HG02884 (cell line): ENCODE results near the gene HNRNPA3.

Experiments used
- ATAC-seq: cut with Tn5 transposase; IDR thresholded peaks from one replicate; pipeline ENCODE4 v1.9.1; 2021; ENCODE audit warnings: mild to moderate bottlenecking, moderate library complexity; ENCODE audit not compliant: unreplicated experiment

The HNRNPA3 gene

GRCh38 chr2:177271981-177272666 is 59.5 kb downstream of the HNRNPA3 start:
- ATAC-seq: no peak

DNA sequence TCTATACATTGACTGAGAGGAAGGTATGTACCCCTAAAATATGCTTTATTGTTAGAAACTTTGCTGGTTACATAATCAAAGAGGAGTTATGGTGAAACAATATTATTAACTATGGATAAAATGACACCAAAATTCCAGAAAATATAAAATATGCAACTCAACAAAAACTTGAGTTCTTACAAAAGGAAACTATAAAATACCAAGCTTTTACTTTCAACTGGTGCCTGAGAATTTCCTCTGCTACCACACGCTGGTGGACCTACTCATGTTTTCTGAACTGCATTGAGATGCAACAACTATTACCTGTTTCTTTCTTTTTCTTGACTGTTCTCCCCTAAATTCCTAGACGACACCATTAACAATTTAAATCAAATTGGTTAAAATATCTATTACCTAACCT is 60.2 kb downstream of the HNRNPA3 start:
- ATAC-seq: no peak

DNA sequence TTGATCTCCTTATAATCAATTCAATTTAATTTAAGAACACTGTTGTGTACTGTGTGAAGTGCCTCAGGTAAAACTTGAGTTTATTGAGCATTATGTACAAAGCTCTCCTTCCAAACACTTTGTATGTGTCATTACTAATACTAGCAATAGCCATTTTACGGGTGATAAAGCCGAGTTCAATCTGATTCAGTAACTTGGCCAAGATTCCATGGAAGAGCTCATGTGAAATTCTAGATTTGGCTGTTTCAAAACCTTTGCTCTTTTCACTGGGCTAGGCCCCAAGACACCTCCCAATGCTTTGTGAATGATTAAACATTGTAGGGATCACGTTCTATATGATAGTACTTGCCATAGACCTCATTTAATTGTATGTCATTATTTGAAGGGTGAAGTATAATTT is 60.8 kb downstream of the HNRNPA3 start:
- no peak for ATAC-seq
